T-helper 17 cell (primary cell): Measurements from ENCODE around the gene TCAF1. TPM values are rescaled to one million over a fixed set of nuclear protein-coding genes. Genes with fewer than 3 reads are reported as not detected.

Source experiments
- ATAC-seq: fragments of 150-1000 bp; cut with Tn5 transposase; 2 replicates; pipeline ENCODE4 v1.10.0; 2021; ENCODE audit warnings: mild to moderate bottlenecking, moderate library complexity
- DNase-seq, 3 donors: peaks; one replicate each; pipeline versions ENCODE4 v3.0.0 to v3.0.0-alpha.2; 2020 to 2021
- H3K9me3 ChIP-seq: one replicate; pipeline ENCODE4 v1.7.0; 2013; ENCODE audit warnings: low read length, mild to moderate bottlenecking; ENCODE audit not compliant: control insufficient read depth, poor library complexity, severe bottlenecking
- H3K27ac Mint-ChIP-seq: one replicate; pipeline ENCODE4 v1.8.0; 2022; ENCODE audit warnings: mild to moderate bottlenecking, moderate library complexity, mixed read lengths
- H3K27me3 Mint-ChIP-seq: one replicate; pipeline ENCODE4 v1.8.0; 2022; ENCODE audit warnings: mixed read lengths
- H3K36me3 Mint-ChIP-seq: one replicate; pipeline ENCODE4 v1.8.0; 2022; ENCODE audit warnings: low read depth, mixed read lengths
- H3K4me1 Mint-ChIP-seq: one replicate; pipeline ENCODE4 v1.8.0; 2022; ENCODE audit warnings: mild to moderate bottlenecking, mixed read lengths
- H3K4me3 Mint-ChIP-seq: one replicate; pipeline ENCODE4 v1.8.0; 2022; ENCODE audit warnings: mild to moderate bottlenecking, moderate library complexity, mixed read lengths
- total RNA-seq, 4 donors: library from RNA in 2 of 4; stranded (reverse) in 2 of 4; gene quantifications; one replicate each; pipeline ENCODE4 v1.2.3 and lab custom pipeline; 2022 to 2026

The TCAF1 gene
- total RNA-seq, 2 donors from 2014 or later: 9.5 to 10.9 TPM

GRCh38 chr7:143892527-143893300, 9.3 kb downstream of the TCAF1 start:
- H3K9me3 ChIP-seq: peaks cover 2% of the 10 kb centered on the region
- H3K36me3 Mint-ChIP-seq: no peaks in the 10 kb centered on the region
- no peak overlapping the region for H3K4me3 Mint-ChIP-seq
- no peak overlapping the region for H3K27ac Mint-ChIP-seq
- H3K27me3 Mint-ChIP-seq: no peaks in the 10 kb centered on the region
- ATAC-seq (peak; percentile 95), DNase-seq (no peak)
- peaks cover 11% of the 10 kb centered on the region for H3K4me1 Mint-ChIP-seq

GRCh38 chr7:143891457-143891856, 10.5 kb downstream of the TCAF1 start:
- Mint-ChIP-seq H3K27ac (no peak overlapping the region), H3K4me3 (no peak overlapping the region), H3K4me1 (peaks cover 13% of the 10 kb centered on the region), H3K27me3 (peaks cover 11% of the 10 kb centered on the region), H3K36me3 (peaks cover 3% of the 10 kb centered on the region)
- no peak for ATAC-seq
- H3K9me3 ChIP-seq: peaks cover 2% of the 10 kb centered on the region
- DNase-seq: no peak

- H3K4me3 Mint-ChIP-seq: no peak overlapping the region
- peaks cover 2% of the 10 kb centered on the region for H3K9me3 ChIP-seq
- peaks cover 11% of the 10 kb centered on the region for H3K27me3 Mint-ChIP-seq
- ATAC-seq (no peak), DNase-seq (no peak)
- H3K36me3 Mint-ChIP-seq: peaks cover 3% of the 10 kb centered on the region
- peaks cover 13% of the 10 kb centered on the region for H3K4me1 Mint-ChIP-seq
- no peak overlapping the region for H3K27ac Mint-ChIP-seq
These were observed 11.4 kb downstream of the TCAF1 start for GRCh38 chr7:143890558-143890957.

DNA sequence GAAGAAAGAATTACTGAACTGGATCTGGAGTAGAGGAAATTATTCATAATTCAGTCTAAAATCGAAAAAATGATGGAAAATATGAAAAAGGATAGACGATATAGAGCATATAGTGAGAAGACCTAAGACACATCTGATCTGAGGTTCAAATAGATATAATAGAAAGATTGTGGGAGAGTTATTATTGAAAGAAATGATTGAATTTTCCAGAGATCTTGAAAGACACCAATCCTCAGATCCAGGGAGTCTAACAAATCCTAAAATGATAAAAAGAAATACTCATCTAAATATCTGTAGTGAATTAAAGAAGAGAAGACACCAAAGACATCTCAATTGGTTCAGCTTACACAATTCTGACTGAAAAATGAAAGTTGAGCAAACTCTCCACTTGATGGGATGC, 12.9 kb downstream of the TCAF1 start:
- peaks cover 3% of the 10 kb centered on the region for H3K36me3 Mint-ChIP-seq
- peaks cover 2% of the 10 kb centered on the region for H3K9me3 ChIP-seq
- ATAC-seq: no peak
- H3K27me3 Mint-ChIP-seq: peaks cover 13% of the 10 kb centered on the region
- H3K27ac Mint-ChIP-seq: no peak overlapping the region
- no peak for DNase-seq
- H3K4me3 Mint-ChIP-seq: no peak overlapping the region
- peaks cover 14% of the 10 kb centered on the region for H3K4me1 Mint-ChIP-seq

GRCh38 chr7:143886826-143887477, 15.0 kb downstream of the TCAF1 start:
- ATAC-seq (no peak), DNase-seq (no peak)
- no peaks in the 10 kb centered on the region for H3K9me3 ChIP-seq
- H3K4me3 Mint-ChIP-seq: no peak overlapping the region
- H3K4me1 Mint-ChIP-seq: peaks cover 19% of the 10 kb centered on the region
- H3K27ac Mint-ChIP-seq: no peak overlapping the region
- peaks cover 5% of the 10 kb centered on the region for H3K36me3 Mint-ChIP-seq
- peaks cover 23% of the 10 kb centered on the region for H3K27me3 Mint-ChIP-seq

- Mint-ChIP-seq H3K27me3 (peaks cover 27% of the 10 kb centered on the region), H3K27ac (no peak overlapping the region), H3K36me3 (peaks cover 5% of the 10 kb centered on the region), H3K4me3 (no peak overlapping the region), H3K4me1 (peaks cover 18% of the 10 kb centered on the region)
- no peaks in the 10 kb centered on the region for H3K9me3 ChIP-seq
- no peak for ATAC-seq
- no peak for DNase-seq
These were observed 16.0 kb downstream of the TCAF1 start for GRCh38 chr7:143885951-143886350.

DNA sequence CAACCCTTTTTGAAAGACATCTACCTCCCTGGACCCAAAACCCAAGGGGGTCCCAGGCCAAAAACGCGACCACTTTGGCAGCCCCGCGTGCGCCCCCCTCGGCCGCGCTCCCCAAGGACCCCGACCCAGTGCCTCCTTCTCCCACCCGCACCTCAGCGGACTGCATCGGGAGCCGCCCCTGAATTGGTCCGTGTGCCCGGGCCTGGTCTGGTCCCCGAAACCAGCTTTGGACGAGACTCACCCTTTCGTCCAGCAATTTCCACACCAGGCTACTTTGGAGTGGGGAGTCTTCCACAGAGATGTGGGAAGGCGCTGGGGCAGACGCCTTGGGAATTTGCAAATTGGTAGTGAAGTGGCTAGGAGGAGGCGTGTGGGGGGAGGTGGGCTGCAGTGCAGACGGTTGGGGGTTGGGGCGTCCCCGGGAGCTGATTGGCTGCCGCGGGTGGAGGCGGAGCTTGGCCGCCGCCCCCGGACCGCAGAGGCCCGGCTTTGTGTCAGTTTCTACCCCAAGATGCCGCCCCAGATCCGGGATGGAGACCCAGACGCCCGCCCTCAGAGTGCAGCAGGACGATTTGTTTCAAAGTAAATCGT, 16.9 kb downstream of the TCAF1 start:
- Mint-ChIP-seq H3K4me1 (peaks cover 18% of the 10 kb centered on the region), H3K4me3 (peak overlapping the region; percentile 41), H3K36me3 (peaks cover 5% of the 10 kb centered on the region), H3K27ac (no peak overlapping the region), H3K27me3 (peaks cover 27% of the 10 kb centered on the region)
- DNase-seq: no peak
- ATAC-seq: no peak
- H3K9me3 ChIP-seq: no peaks in the 10 kb centered on the region

DNA sequence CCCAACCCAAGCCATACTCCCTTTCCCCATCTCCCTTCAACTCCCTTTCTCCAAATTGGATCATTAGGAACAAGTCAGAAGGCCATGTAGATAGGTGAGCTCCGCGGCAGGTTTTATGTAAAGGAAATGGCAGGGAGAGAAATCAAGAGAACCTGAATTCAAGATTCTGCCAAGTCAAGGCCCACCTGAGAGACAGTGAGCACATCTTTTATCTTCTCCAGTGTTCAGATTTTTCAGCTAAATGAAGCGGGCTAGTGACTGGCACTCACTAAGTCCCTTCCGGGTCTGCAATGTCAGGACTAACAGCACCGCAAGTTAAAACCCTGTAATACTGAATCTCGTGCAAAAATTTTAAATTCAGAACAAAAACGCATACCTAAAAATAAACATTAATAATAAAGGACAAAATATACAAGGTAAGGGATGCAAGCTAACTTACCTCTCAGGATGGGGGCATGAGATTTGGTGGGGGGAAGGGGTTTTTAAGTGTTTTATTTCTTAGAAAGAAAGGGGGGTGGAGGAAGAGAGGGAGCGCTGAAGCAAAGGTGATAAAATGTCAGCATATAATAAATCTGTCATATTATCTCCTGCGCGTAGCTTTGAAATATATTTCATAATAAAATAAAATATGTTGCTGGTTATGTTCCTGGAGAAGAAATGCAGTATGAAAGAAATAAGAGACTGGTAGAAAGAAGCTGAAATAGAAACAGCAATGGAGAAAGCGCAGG, 17.6 kb downstream of the TCAF1 start:
- Mint-ChIP-seq H3K27me3 (peaks cover 27% of the 10 kb centered on the region), H3K4me3 (no peak overlapping the region), H3K36me3 (peaks cover 5% of the 10 kb centered on the region), H3K4me1 (peaks cover 18% of the 10 kb centered on the region), H3K27ac (no peak overlapping the region)
- no peak for DNase-seq
- no peak for ATAC-seq
- H3K9me3 ChIP-seq: no peaks in the 10 kb centered on the region

GRCh38 chr7:143882604-143883078, 19.3 kb downstream of the TCAF1 start:
- H3K4me1 Mint-ChIP-seq: peaks cover 21% of the 10 kb centered on the region
- peaks cover 5% of the 10 kb centered on the region for H3K36me3 Mint-ChIP-seq
- peaks cover 27% of the 10 kb centered on the region for H3K27me3 Mint-ChIP-seq
- H3K27ac Mint-ChIP-seq: no peak overlapping the region
- no peak overlapping the region for H3K4me3 Mint-ChIP-seq
- DNase-seq (no peak), ATAC-seq (no peak)
- H3K9me3 ChIP-seq: no peaks in the 10 kb centered on the region

DNA sequence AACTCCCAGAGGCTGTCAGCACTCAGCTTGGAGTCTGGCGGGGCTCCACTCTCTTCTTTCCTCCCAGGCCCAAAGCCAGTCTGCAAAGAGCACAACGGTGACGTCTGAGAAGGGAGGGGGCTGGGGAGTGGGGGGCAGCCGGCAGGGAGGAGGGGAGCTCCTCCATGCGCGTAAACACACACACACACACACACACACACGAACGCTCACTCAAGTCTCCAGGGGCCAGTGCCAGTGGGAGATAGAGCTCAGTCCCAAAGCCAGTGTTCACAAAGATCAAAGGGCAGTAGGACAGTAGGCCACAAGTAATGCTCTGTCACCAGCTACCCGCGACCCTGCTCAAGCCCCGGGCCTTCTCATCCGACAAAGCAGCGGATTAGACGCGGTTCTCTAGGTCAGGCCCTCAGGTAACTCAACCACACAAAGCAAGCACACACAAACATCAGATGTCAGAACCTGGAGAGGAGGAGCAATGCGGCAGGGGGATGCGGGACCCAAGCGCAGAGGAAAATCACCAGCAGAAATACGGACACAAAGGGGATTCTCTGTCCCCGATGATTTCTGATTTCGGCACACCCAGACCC, 19.9 kb downstream of the TCAF1 start:
- peaks cover 5% of the 10 kb centered on the region for H3K36me3 Mint-ChIP-seq
- peaks cover 21% of the 10 kb centered on the region for H3K4me1 Mint-ChIP-seq
- DNase-seq (no peak), ATAC-seq (no peak)
- no peaks in the 10 kb centered on the region for H3K9me3 ChIP-seq
- peak overlapping the region; percentile 56 for H3K4me3 Mint-ChIP-seq
- no peak overlapping the region for H3K27ac Mint-ChIP-seq
- H3K27me3 Mint-ChIP-seq: peaks cover 21% of the 10 kb centered on the region

- peaks cover 2% of the 10 kb centered on the region for H3K36me3 Mint-ChIP-seq
- H3K4me3 Mint-ChIP-seq: no peak overlapping the region
- ATAC-seq (no peak), DNase-seq (no peak)
- H3K9me3 ChIP-seq: no peaks in the 10 kb centered on the region
- H3K27me3 Mint-ChIP-seq: peaks cover 12% of the 10 kb centered on the region
- H3K4me1 Mint-ChIP-seq: peaks cover 15% of the 10 kb centered on the region
- no peak overlapping the region for H3K27ac Mint-ChIP-seq
These were observed 23.1 kb downstream of the TCAF1 start for GRCh38 chr7:143878884-143879283.

DNA sequence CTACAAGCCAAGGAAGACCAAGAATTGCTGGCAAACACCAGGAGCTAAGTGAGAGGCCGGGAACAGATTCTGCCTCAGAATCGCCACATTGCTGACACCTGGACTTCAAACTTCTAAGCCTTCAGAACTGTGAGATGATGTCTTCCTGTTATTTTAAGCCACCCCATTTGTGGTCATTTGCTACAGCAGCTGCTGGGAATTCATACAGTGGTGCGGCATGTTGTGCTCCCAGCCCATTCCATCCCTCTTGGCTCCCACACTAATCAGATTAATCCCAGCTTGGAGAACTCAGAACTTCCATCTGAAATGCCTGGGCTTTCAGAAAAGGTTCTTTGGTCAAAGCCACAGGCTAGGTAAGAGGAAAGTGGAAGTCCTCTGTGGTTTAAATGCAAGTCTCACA, 24.9 kb downstream of the TCAF1 start:
- Mint-ChIP-seq H3K27ac (no peak overlapping the region), H3K36me3 (peaks cover under 1% of the 10 kb centered on the region), H3K4me1 (peaks cover 5% of the 10 kb centered on the region), H3K4me3 (no peak overlapping the region), H3K27me3 (peaks cover 6% of the 10 kb centered on the region)
- ATAC-seq (no peak), DNase-seq (no peak)
- H3K9me3 ChIP-seq: no peaks in the 10 kb centered on the region

DNA sequence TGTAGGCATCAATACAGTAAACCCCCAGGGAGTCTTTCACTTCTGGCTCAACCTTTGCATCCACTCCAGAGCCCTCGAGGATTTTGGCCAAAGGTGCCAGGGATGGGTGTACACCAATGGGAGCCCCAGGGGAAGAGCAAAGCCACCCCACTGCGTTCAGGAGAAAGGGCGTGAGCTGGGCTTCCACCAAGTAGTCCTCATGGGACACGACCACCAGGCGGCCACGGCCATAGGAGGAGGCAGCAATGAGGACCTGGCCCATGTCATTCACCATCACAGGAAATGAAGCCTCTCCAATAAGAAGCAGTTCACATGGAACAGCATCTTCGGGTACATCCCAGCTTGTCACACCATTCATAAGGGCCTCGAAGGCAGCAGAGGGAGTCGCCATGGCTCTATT, 25.8 kb downstream of the TCAF1 start:
- no peaks in the 10 kb centered on the region for H3K36me3 Mint-ChIP-seq
- H3K27ac Mint-ChIP-seq: no peak overlapping the region
- H3K9me3 ChIP-seq: no peaks in the 10 kb centered on the region
- ATAC-seq (no peak), DNase-seq (no peak)
- no peak overlapping the region for H3K4me3 Mint-ChIP-seq
- no peaks in the 10 kb centered on the region for H3K27me3 Mint-ChIP-seq
- peaks cover 3% of the 10 kb centered on the region for H3K4me1 Mint-ChIP-seq
